ENCODE data around the gene AKR7A3.
A peak's percentile ranks its signal among the peaks of the same experiment; 100 is the strongest.
"Not testable (repeated sequence)": the region's sequence is repeated elsewhere in the genome, so short reads cannot be mapped to it uniquely, and the experiment has no call there.

AKR7A3 gene

DNA sequence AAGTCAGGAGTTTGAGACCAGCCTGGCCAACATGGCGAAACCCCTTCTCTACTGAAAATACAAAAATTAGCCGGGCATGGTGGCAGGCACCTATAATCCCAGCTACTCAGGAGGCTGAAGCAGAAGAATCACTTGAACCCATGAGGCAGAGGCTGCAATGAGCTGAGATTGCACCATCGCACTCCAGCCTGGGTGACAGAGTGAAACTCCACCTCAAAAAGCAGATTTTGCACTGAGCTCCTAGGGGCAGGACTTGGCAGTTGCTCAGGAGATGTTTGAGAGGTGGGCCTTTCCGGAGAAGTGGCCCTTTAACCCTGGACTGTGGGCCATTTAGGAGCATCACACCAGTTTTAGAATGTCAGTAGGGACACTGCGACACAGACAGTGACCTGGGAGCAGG, 32.3 kb downstream of the AKR7A3 start:
- DNase-seq (ENCODE audit: low read depth in 1 of 2, low spot score in 1 of 2) = not testable (repeated sequence)

DNA sequence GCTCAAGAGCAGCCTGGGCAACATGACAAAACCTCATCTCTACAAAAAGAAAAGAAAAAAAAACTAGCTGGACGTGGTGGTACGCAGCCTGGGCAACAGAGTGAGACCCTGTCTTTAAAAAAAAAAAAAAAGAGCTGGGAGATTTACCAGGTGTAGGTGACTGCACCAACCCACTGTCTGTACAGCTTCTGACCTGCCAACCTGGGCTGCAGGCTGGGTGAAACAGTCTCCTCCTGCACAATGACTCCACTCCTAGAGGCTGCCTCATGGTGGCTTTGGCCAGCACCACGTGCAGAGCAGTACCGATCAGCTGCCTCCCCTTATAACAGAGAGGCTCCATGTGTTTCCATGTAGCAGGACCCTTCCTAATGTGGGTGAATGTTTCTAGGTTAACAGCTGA, 33.3 kb downstream of the AKR7A3 start:
- no peak for DNase-seq (ENCODE audit: low read depth in 1 of 2, low spot score in 1 of 2)

DNA sequence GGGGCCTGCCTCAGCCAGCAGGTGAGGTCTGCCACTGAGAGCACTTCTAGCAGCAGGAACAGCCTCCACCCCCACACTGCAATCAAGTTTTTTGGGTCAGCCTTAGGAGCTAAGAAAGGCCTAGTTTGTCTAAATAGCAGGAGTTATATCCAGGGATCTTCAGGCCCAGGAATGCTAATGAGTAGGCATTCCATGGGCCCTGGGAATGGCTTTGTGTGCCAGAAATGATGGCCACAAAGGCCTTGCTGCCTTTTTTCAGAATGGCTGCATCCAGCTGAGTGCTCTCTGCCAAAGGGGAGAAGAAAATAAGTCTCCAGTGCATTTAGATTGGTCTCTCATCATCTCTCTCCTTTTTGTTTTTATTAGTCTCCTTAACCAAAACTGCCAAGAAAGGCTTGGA, 34.2 kb downstream of the AKR7A3 start:
- DNase-seq (ENCODE audit: low read depth in 1 of 2, low spot score in 1 of 2) = no peak

DNA sequence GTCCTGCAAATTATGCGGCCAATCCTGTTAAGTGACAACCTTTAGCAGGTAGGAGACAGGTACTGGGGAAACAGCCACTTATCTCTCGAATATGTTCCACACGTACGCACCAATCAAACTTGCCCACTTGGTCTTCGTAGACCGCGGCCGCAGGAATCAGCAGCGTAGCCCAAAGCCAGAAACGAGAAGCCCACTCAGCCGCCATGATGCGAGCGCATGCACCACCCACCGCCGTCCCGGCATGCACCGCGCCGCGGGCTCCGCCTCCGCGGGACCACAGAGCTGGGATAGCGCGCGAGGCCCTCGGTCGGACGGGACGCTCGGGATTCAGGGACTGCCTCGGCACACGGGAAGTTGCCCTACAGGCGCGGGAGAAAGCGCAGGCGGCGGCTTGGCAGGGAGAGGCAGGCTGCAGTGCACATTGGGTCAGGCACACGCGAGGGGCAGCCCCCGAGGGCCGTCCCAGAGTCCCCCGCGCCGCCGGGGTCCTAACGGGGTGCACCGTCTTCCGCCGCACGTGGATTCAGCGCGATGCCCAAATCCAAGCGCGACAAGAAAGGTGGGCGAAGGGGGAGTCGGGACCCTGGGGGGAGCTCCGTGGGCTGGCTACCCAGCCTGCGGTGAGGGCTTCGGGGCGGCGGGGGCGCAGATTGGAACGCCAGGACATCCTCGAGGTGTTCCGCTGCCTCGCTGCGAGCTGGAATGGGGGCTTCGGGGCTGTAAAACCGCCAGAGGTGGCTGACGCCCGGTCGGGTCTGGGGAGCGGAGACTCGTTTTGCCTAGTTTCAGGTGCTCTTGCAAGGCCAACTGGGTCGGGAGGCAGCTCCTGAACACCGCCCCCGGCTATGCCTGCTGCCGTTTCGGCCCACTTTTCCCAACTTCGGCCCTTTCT, 37.0 kb downstream of the AKR7A3 start, which contains the start of the genes EMC1 and MRTO4:
Gene EMC1 (minus strand): TSS at position 220 of the 892 bp plus-strand sequence. CDS start 15 bp downstream, at position 205.
Gene MRTO4 (plus strand): TSS at position 501 of the 892 bp plus-strand sequence. CDS start 31 bp downstream, at position 532.
- peak; percentile 82 for DNase-seq (ENCODE audit: low read depth in 1 of 2, low spot score in 1 of 2)

DNA sequence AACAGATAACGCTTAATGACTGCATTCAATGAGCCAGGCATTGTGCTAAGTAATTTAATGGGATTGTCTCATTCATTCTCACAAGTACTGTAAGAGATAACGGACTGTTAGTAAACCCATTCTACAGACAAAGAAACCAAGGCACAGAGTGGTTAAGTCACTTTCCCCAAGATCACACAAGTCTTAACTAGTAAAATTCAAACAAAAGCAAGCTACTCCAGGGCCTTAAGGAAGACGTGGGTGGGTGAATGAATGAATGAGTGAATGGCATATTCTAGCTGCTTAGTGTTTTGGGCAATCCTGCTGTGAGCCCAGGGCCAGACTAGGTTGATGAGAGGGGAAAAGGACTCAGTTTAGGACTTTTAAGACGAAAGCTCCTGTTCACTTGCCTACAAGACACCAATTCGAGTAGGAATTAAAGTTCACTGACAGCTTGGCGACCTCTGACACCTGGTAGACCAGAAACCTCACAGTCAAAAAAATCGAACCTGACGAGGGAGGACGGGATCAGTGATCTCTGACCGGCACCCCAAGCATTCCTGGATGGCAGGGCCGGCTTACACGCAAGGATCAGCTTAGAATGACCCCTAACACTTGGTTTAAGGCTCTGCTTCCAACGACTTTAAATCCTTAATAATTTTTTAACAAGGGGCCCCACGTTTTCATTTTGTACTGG, 37.8 kb downstream of the AKR7A3 start:
- no peak for DNase-seq (ENCODE audit: low read depth in 1 of 2, low spot score in 1 of 2)

DNA sequence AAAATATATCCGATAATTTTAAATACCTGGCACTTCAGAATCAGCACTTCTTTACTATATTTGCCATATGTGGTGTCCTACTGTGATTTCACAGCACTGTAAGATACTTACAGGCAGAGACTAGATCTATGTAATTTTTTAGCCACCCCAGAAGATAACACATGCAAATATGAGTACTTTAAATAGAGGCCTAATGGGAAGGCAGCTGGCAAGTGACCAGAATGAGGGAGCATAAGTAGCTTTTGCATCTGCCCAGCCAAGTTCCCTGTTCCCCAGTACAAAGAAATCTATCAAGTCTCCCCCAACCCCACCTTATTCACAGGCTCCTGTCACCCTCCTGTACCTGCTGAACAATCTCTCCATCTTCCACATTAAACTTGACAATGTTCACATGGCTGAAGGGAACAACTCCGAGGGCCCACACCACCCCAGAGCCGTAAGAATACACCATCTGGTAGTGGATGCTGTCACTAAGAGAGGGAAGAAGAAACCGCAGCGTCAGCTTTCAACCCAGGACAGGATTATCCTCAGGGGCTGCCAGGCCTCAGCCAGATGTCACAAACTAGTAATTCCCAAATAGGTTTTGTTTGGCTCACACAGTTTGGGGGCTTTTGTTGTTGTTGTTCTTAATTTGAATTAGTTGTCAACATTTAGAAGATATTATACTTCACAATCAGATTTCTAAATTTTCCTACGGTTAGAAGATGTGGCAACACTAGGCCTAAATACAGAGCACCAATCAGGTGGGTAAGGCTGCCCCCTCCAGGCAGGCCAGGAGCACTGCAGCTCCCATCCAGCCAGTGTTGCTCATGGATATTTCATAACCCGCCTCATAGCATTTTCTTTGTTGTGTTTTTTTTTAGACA, 47.7 kb downstream of the AKR7A3 start:
- peak; percentile 25 to 45 for DNase-seq (ENCODE audit: low read depth in 1 of 2, low spot score in 1 of 2)

DNA sequence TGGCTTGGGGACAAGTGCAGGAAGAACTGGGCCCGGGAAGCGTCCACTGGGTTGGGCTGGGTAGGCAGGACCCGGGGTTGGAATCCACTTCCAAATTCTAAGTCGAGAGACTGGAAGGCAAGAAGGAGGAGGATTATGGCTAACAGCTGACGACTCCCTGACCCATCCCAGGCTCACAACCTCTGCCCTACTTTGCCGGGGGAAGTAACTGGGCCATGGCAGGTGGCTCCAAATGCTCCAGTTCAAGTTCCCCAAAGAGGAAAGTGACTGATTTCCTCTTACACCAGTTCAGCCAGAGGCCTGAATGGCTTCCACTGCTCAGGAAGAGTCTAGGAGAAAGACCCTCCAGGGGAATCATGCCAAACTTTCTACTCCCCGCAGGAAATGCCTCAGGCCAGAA, 48.7 kb downstream of the AKR7A3 start:
- no peak for DNase-seq (ENCODE audit: low read depth in 1 of 2, low spot score in 1 of 2)

DNA sequence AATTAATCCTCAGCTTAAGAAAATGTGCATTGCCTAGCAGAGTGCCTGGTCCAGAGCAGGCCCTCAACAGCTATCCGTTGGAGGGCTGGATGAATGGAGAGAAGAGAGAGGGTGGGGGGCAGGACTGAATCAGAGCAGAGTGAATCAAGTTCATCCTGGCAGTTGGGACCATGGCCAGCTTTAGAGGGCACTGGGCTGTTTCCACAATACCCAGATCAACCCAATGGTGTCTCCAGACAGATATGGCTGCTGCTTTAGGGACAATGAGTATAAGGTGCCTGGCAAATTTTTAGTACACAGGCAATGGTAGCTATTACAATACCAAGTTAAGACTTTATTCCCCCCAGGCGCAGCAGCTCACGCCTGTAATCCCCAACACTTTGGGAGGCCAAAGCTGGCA, 54.3 kb downstream of the AKR7A3 start:
- DNase-seq (ENCODE audit: low read depth in 1 of 2, low spot score in 1 of 2) = no peak
